ENCODE measurements around the gene SLC30A3.

- TF ChIP-seq CTCF (IDR thresholded peaks at IDR 0.05; ENCODE audit: low read length) (peak; percentile 52), EZH2 (optimal IDR thresholded peaks at IDR 0.05; ENCODE audit: low read depth, low read length) (no peak), EZH2phosphoT487 (IDR thresholded peaks at IDR 0.05; ENCODE audit: low read length) (no peak)
Observed at GRCh38 chr2:27264753-27265535, 2.1 kb upstream of the SLC30A3 start.

Measured in MM.1S (cell line).